Uterus (tissue), 4 donors: ENCODE data around the gene TGFBR3L. TPM values are rescaled to one million over a fixed set of nuclear protein-coding genes. Genes with fewer than 3 reads are reported as not detected.

Experiments used
- DNase-seq, 2 donors: peaks; one replicate each; pipeline ENCODE4 v3.0.0-alpha.2; 2019 to 2020
- H3K27ac ChIP-seq, 2 donors: fragments of 200-600 bp; sonication (generic); 1 replicate in 1 of 2; 2 replicates in 1 of 2; pipeline ENCODE4 v1.5.1; 2016 to 2018
- H3K27me3 ChIP-seq, 2 donors: fragments of 200-600 bp; sonication (generic); one replicate each; pipeline ENCODE4 v1.5.1; 2018 to 2019; ENCODE audit warnings: control low read depth in 1 of 2
- H3K36me3 ChIP-seq, 2 donors: fragments of 200-600 bp; sonication (generic); one replicate each; pipeline ENCODE4 v1.5.1; 2019; ENCODE audit warnings: control low read depth in 1 of 2
- H3K4me1 ChIP-seq, 2 donors: fragments of 200-600 bp; sonication (generic); one replicate each; pipeline ENCODE4 v1.5.1; 2018 to 2019; ENCODE audit warnings: control low read depth in 1 of 2
- H3K4me3 ChIP-seq, 2 donors: fragments of 200-600 bp; sonication (generic); 1 replicate in 1 of 2; 2 replicates in 1 of 2; pipeline ENCODE4 v1.5.1; 2018 to 2019; ENCODE audit warnings: mild to moderate bottlenecking in 1 of 2
- H3K9me3 ChIP-seq, 2 donors: fragments of 200-600 bp; sonication (generic); one replicate each; pipeline ENCODE4 v1.5.1; 2019; ENCODE audit warnings: control low read depth in 1 of 2
- CTCF ChIP-seq, 4 experiments: fragments of 200-600 bp in 2 of 4; fragments of 450-650 bp in 2 of 4; sonication (generic) in 2 of 4; IDR thresholded peaks; one replicate each; pipeline ENCODE4 v1.5.1; 2016 to 2019; ENCODE audit warnings: antibody characterized with exemption in 4 of 4, mild to moderate bottlenecking in 2 of 4, moderate library complexity in 1 of 4
- POLR2A ChIP-seq, 2 donors: fragments of 450-650 bp; IDR thresholded peaks; one replicate each; pipeline ENCODE4 v1.6.1; 2016; ENCODE audit warnings: antibody characterized with exemption in 2 of 2, mild to moderate bottlenecking in 1 of 2, moderate library complexity in 1 of 2
- intact Hi-C: fragments of 100-400 bp; cut with DNase I; formaldehyde crosslinking; loops from one replicate; pipeline ENCODE4 v1.15.1; 2023; ENCODE audit warnings: low total_unique reads
- total RNA-seq, 4 donors: library from RNA; depleted of rRNA in 3 of 4; stranded (reverse); fragments of >200 nt in 3 of 4; gene quantifications; one replicate each; pipeline versions ENCODE4 v1.1.0 to v1.2.4, GENCODE V29; 2014 to 2023
- donor health status: DM: yes; HTN: yes; CAD: no.

Gene TGFBR3L
- total RNA-seq, 4 donors from 2014 or later: 5.2 TPM; not detected in 3

- peaks cover 10 to 14% of the 10 kb centered on the region in 2 donors for H3K4me1 ChIP-seq
- no peak for DNase-seq
- no peak for TF ChIP-seq CTCF (IDR thresholded peaks at IDR 0.05)
- no peak for TF ChIP-seq POLR2A (IDR thresholded peaks at IDR 0.05)
- H3K9me3 ChIP-seq: no peaks in the 10 kb centered on the region
- H3K27me3 ChIP-seq: no peaks in the 10 kb centered on the region
- H3K4me3 ChIP-seq: no peak overlapping the region
- H3K27ac ChIP-seq: no peak overlapping the region
- intact Hi-C loops: no loop called here
- H3K36me3 ChIP-seq: no peaks in the 10 kb centered on the region
These were observed 9.4 kb upstream of the TGFBR3L start for GRCh38 chr19:7905268-7905667.

- no peaks in the 10 kb centered on the region for H3K9me3 ChIP-seq
- no peaks in the 10 kb centered on the region for H3K27me3 ChIP-seq
- no peak overlapping the region for H3K27ac ChIP-seq
- no peak overlapping the region for H3K4me3 ChIP-seq
- TF ChIP-seq POLR2A (IDR thresholded peaks at IDR 0.05) (no peak), CTCF (IDR thresholded peaks at IDR 0.05) (no peak)
- DNase-seq: no peak
- H3K4me1 ChIP-seq: peaks cover 10 to 14% of the 10 kb centered on the region in 2 donors
- intact Hi-C loops: no loop called here
- H3K36me3 ChIP-seq: no peaks in the 10 kb centered on the region
These were observed 8.8 kb upstream of the TGFBR3L start for GRCh38 chr19:7905859-7906258.

GRCh38 chr19:7907122-7907521, 7.5 kb upstream of the TGFBR3L start:
- intact Hi-C loops: no loop called here

GRCh38 chr19:7907544-7907943, 7.1 kb upstream of the TGFBR3L start:
- Histone ChIP-seq H3K27me3 (no peaks in the 10 kb centered on the region), H3K4me3 (no peak overlapping the region), H3K4me1 (peaks cover 10 to 14% of the 10 kb centered on the region in 2 donors), H3K36me3 (no peaks in the 10 kb centered on the region), H3K27ac (no peak overlapping the region), H3K9me3 (no peaks in the 10 kb centered on the region)
- intact Hi-C loops: no loop called here
- DNase-seq: no peak
- TF ChIP-seq CTCF (IDR thresholded peaks at IDR 0.05) (no peak), POLR2A (IDR thresholded peaks at IDR 0.05) (no peak)

More at GRCh38 chr19:7907122-7907521, 7.5 kb upstream of the TGFBR3L start:
- DNase-seq: no peak
- Histone ChIP-seq H3K4me1 (peaks cover 10 to 14% of the 10 kb centered on the region in 2 donors), H3K27ac (no peak overlapping the region), H3K27me3 (no peaks in the 10 kb centered on the region), H3K36me3 (no peaks in the 10 kb centered on the region), H3K9me3 (no peaks in the 10 kb centered on the region), H3K4me3 (no peak overlapping the region)
- TF ChIP-seq POLR2A (IDR thresholded peaks at IDR 0.05) (no peak), CTCF (IDR thresholded peaks at IDR 0.05) (no peak)

GRCh38 chr19:7908078-7908699, 6.4 kb upstream of the TGFBR3L start:
- intact Hi-C loops: no loop called here
- Histone ChIP-seq H3K36me3 (no peaks in the 10 kb centered on the region), H3K4me3 (no peak overlapping the region), H3K27ac (no peak overlapping the region), H3K9me3 (no peaks in the 10 kb centered on the region), H3K27me3 (no peaks in the 10 kb centered on the region), H3K4me1 (peaks cover 10% of the 10 kb centered on the region in 2 donors)
- DNase-seq: no peak
- no peak for TF ChIP-seq CTCF (IDR thresholded peaks at IDR 0.05)
- TF ChIP-seq POLR2A (IDR thresholded peaks at IDR 0.05): no peak
